ENCODE data around the gene TMEM59L. TPM values are rescaled to one million over a fixed set of nuclear protein-coding genes. Genes with fewer than 3 reads are reported as not detected.
A peak's percentile ranks its signal among the peaks of the same experiment; 100 is the strongest.

TMEM59L gene
- total and polyA plus RNA-seq, 2 of the 13 experiments (the other 11 are each of a cell fraction or from before 2014, with no cell fraction given) = 0.97 to 5.5 TPM

DNA sequence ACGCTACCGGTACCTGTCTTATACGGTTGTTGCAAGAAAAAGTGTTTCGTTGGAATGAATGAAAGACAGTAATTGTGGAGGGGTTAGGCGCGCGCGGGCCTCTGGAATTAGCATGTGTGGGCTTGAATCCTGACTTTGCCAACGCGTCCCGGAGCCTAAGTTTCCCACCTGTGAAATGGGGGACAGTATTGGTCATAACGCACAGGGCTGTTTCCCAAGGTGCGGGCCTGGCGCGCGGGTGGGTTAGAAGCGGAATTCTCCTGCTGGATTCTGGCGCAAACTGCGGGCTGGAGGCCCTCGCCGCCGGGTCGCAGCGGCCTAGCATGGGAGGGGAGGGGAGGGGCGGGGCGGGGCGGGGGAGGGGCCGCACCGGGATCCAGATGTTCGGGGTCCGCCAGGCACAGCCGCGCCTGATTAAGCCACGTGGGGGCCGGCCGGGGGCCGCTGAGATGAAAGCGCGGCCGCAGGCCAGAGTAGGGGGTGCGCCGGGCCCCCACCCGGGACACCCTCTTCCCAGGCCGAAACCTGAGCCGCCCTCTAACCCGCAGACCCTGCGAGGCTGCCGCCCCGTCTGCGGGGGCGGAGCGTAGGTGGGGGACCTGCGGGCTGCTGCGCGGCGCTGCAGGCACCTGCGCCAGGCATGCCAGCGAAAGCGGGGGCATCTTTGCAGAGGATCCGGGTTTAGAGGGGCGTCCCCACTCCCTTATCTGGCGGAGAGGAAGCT lies 1.2 kb upstream of the TMEM59L start (continued):
- TF ChIP-seq SKIL (CRISPR knock-in tag; IDR thresholded peaks at IDR 0.05; ENCODE audit: borderline replicate concordance) (peak; percentile 68; the same call in 1 of the 2 replicates), TARDBP (CRISPR knock-in tag; IDR thresholded peaks at IDR 0.05) (peak; percentile 43; the same call in 1 of the 2 replicates), ZNF589 (CRISPR knock-in tag; conservative IDR thresholded peaks at IDR 0.05) (no peak), MAFF (IDR thresholded peaks at IDR 0.05; ENCODE audit: low read depth, low read length) (no peak), GLI4 (CRISPR knock-in tag; IDR thresholded peaks at IDR 0.05; ENCODE audit: borderline replicate concordance) (no peak), ZFX (CRISPR knock-in tag; IDR thresholded peaks at IDR 0.05; ENCODE audit: low read depth) (peak; percentile 27), ZNF460 (CRISPR knock-in tag; IDR thresholded peaks at IDR 0.05; ENCODE audit: borderline replicate concordance) (no peak), RXRB (CRISPR knock-in tag; IDR thresholded peaks at IDR 0.05; ENCODE audit: borderline replicate concordance) (peak; percentile 53; the same call in 1 of the 2 replicates), BCL6 (CRISPR knock-in tag; IDR thresholded peaks at IDR 0.05) (peak; percentile 66), GABPB1 (CRISPR knock-in tag; IDR thresholded peaks at IDR 0.05) (peak; percentile 68), TAF1 (CRISPR knock-in tag; IDR thresholded peaks at IDR 0.05) (peak; percentile 52; the same call in 1 of the 2 replicates), ZFP36 (IDR thresholded peaks at IDR 0.05; ENCODE audit: borderline replicate concordance, low read depth, low read length, partially characterized antibody) (no peak), ISL2 (CRISPR knock-in tag; IDR thresholded peaks at IDR 0.05) (0 out of 2 replicates have a peak, but pooled peaks have one; percentile 24), SRSF1 (optimal IDR thresholded peaks at IDR 0.05; ENCODE audit: low read depth, low read length) (peak; percentile 95), TEAD3 (CRISPR knock-in tag; optimal IDR thresholded peaks at IDR 0.05; ENCODE audit: borderline replicate concordance) (peak; percentile 29)
- TF ChIP-seq, protein P1, sequence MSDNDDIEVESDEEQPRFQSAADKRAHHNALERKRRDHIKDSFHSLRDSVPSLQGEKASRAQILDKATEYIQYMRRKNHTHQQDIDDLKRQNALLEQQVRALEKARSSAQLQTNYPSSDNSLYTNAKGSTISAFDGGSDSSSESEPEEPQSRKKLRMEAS (IDR thresholded peaks at IDR 0.05) = peak; percentile 66; the same call in 1 of the 2 replicates
- TF ChIP-seq, protein P2, sequence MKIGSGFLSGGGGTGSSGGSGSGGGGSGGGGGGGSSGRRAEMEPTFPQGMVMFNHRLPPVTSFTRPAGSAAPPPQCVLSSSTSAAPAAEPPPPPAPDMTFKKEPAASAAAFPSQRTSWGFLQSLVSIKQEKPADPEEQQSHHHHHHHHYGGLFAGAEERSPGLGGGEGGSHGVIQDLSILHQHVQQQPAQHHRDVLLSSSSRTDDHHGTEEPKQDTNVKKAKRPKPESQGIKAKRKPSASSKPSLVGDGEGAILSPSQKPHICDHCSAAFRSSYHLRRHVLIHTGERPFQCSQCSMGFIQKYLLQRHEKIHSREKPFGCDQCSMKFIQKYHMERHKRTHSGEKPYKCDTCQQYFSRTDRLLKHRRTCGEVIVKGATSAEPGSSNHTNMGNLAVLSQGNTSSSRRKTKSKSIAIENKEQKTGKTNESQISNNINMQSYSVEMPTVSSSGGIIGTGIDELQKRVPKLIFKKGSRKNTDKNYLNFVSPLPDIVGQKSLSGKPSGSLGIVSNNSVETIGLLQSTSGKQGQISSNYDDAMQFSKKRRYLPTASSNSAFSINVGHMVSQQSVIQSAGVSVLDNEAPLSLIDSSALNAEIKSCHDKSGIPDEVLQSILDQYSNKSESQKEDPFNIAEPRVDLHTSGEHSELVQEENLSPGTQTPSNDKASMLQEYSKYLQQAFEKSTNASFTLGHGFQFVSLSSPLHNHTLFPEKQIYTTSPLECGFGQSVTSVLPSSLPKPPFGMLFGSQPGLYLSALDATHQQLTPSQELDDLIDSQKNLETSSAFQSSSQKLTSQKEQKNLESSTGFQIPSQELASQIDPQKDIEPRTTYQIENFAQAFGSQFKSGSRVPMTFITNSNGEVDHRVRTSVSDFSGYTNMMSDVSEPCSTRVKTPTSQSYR (CRISPR knock-in tag; IDR thresholded peaks at IDR 0.05; ENCODE audit: borderline replicate concordance) = peak; percentile 62; the same call in 1 of the 2 replicates
- TF ChIP-seq, protein P3, sequence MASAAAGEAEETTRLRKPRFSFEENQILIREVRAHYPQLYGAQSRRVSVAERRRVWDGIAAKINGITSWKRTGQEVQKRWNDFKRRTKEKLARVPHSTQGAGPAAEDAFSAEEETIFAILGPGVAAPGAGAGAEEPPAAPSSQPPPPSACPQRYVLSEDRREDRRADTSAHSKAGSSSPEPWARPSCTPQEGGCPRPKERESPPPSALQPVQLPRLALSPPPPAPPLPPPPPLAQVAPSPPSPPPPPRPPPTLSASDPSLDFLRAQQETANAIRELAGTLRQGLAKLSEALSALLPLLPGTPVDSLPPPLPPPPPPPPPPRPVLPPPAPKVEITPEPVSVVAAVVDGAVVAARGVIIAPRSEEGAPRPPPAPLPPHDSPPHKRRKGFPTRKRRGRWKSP (CRISPR knock-in tag; IDR thresholded peaks at IDR 0.05) = peak; percentile 89
- TF ChIP-seq, protein P4, sequence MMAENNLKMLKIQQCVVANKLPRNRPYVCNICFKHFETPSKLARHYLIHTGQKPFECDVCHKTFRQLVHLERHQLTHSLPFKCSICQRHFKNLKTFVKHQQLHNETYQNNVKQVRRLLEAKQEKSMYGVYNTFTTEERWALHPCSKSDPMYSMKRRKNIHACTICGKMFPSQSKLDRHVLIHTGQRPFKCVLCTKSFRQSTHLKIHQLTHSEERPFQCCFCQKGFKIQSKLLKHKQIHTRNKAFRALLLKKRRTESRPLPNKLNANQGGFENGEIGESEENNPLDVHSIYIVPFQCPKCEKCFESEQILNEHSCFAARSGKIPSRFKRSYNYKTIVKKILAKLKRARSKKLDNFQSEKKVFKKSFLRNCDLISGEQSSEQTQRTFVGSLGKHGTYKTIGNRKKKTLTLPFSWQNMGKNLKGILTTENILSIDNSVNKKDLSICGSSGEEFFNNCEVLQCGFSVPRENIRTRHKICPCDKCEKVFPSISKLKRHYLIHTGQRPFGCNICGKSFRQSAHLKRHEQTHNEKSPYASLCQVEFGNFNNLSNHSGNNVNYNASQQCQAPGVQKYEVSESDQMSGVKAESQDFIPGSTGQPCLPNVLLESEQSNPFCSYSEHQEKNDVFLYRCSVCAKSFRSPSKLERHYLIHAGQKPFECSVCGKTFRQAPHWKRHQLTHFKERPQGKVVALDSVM (CRISPR knock-in tag; IDR thresholded peaks at IDR 0.05) = 0 out of 2 replicates have a peak, but pooled peaks have one; percentile 11
